CD4-positive, alpha-beta T cell (primary cell): ENCODE data around the gene CMTM6. TPM values are rescaled to one million over a fixed set of nuclear protein-coding genes. Genes with fewer than 3 reads are reported as not detected.

Source experiments
- ATAC-seq: fragments of 200-7000 bp; cut with Tn5 transposase; one replicate; pipeline ENCODE4 v1.10.0; 2022; ENCODE audit warnings: mild to moderate bottlenecking; ENCODE audit not compliant: poor library complexity
- CTCF ChIA-PET: fragments of 350-600 bp; sonication (Branson Sonifier 250); formaldehyde crosslinking; loops from one replicate; lab custom pipeline; 2021; ENCODE audit warnings: antibody characterized with exemption, inconsistent platforms; lab: Charles Lee
- POLR2A ChIA-PET: fragments of 350-600 bp; sonication (Branson Sonifier 250); formaldehyde crosslinking; loops from one replicate; lab custom pipeline; 2021; ENCODE audit warnings: antibody characterized with exemption, inconsistent platforms; lab: Charles Lee
- DNase-seq, 14 experiments: peaks; one replicate each; pipeline ENCODE4 v3.0.0-alpha.2; 2013 to 2020; ENCODE audit warnings: mixed read lengths in 2 of 14
- H3K27ac ChIP-seq, 2 donors: one replicate each; pipeline versions ENCODE4 v1.5.1 to v1.7.0; 2013; ENCODE audit warnings: low read length in 2 of 2, low read depth in 1 of 2, mild to moderate bottlenecking in 1 of 2
- H3K27me3 ChIP-seq, 2 experiments: 1 replicate in 1 of 2; 2 replicates in 1 of 2; pipeline versions ENCODE4 v1.6.1 to v1.7.0; 2013; ENCODE audit warnings: low read length in 2 of 2, control low read depth in 1 of 2, mild to moderate bottlenecking in 1 of 2, moderate library complexity in 1 of 2; ENCODE audit not compliant: insufficient read depth in 2 of 2, control insufficient read depth in 1 of 2
- H3K36me3 ChIP-seq: one replicate; pipeline ENCODE4 v1.6.1; 2013; ENCODE audit warnings: low read length, control low read depth; ENCODE audit not compliant: insufficient read depth
- H3K4me1 ChIP-seq: one replicate; pipeline ENCODE4 v1.6.1; 2013; ENCODE audit warnings: low read length, control low read depth; ENCODE audit not compliant: insufficient read depth
- H3K4me3 ChIP-seq: one replicate; pipeline ENCODE4 v1.5.1; 2013; ENCODE audit warnings: mild to moderate bottlenecking, low read length, moderate library complexity
- H3K9me3 ChIP-seq, 2 experiments: 1 replicate in 1 of 2; 2 replicates in 1 of 2; pipeline versions ENCODE4 v1.6.1 to v1.7.0; 2013; ENCODE audit warnings: low read length in 2 of 2, mild to moderate bottlenecking in 2 of 2, control low read depth in 1 of 2, moderate library complexity in 1 of 2; ENCODE audit not compliant: control insufficient read depth in 1 of 2, insufficient read depth in 1 of 2
- H3K27ac Mint-ChIP-seq: one replicate; pipeline ENCODE4 v1.8.0; 2020; ENCODE audit warnings: mixed read lengths
- H3K27me3 Mint-ChIP-seq: one replicate; pipeline ENCODE4 v1.8.0; 2021; ENCODE audit warnings: mixed read lengths
- H3K36me3 Mint-ChIP-seq: one replicate; pipeline ENCODE4 v1.8.0; 2021; ENCODE audit warnings: low read depth, mixed read lengths
- H3K4me1 Mint-ChIP-seq: one replicate; pipeline ENCODE4 v1.8.0; 2021; ENCODE audit warnings: low read depth, mixed read lengths
- H3K4me3 Mint-ChIP-seq: one replicate; pipeline ENCODE4 v1.8.0; 2020; ENCODE audit warnings: mild to moderate bottlenecking, mixed read lengths
- H3K9me3 Mint-ChIP-seq: one replicate; pipeline ENCODE4 v1.8.0; 2020; ENCODE audit warnings: mixed read lengths
- CTCF ChIP-seq: fragments of 200-600 bp; IDR thresholded peaks from one replicate; pipeline ENCODE4 v1.8.0; 2022; ENCODE audit warnings: antibody characterized with exemption, mild to moderate bottlenecking
- intact Hi-C, 2 experiments: fragments of 100-400 bp; cut with DNase I in 1 of 2; cut with micrococcal nuclease in 1 of 2; formaldehyde crosslinking; loops; one replicate each; pipeline versions ENCODE4 v1.15.1 to v1.9.0; 2023 to 2025; cut with DNase I, micrococcal nuclease
- total RNA-seq, 174 experiments: library from RNA in 2 of 174; stranded (reverse) in 2 of 174; gene quantifications; one replicate each; pipeline ENCODE4 v1.2.3 and lab custom pipeline; 2021 to 2026

The CMTM6 gene
- total RNA-seq, 2 experiments from 2014 or later = 36.5 to 37.8 TPM

GRCh38 chr3:32452009-32452408 is 50.6 kb downstream of the CMTM6 start:
- H3K36me3 ChIP-seq = peaks cover 62% of the 10 kb centered on the region
- ChIA-PET POLR2A (interaction anchor here (0.8 to 1.3 kb wide), 2 partner anchors 14 to 37 kb away, joined by 3 to 4 read pairs; no protein-coding TSS in a partner anchor), CTCF (no interaction called here)
- H3K27ac Mint-ChIP-seq = peak overlapping the region; percentile 44
- TF ChIP-seq CTCF = no peak
- H3K4me3 ChIP-seq = no peak overlapping the region
- H3K27me3 Mint-ChIP-seq = no peaks in the 10 kb centered on the region
- H3K27me3 ChIP-seq = no peaks in the 10 kb centered on the region
- no peaks in the 10 kb centered on the region for H3K9me3 ChIP-seq
- no peak for ATAC-seq
- H3K4me3 Mint-ChIP-seq = no peak overlapping the region
- no peak overlapping the region for H3K27ac ChIP-seq
- intact Hi-C loops = no loop called here
- peaks cover 79% of the 10 kb centered on the region for H3K36me3 Mint-ChIP-seq
- H3K9me3 Mint-ChIP-seq = no peaks in the 10 kb centered on the region
- H3K4me1 Mint-ChIP-seq = peaks cover 58% of the 10 kb centered on the region
- DNase-seq = peak in 1 of 14 experiments; percentile 4
- H3K4me1 ChIP-seq = peaks cover 38% of the 10 kb centered on the region

- DNase-seq (peak in 1 of 14 experiments; percentile 8), ATAC-seq (no peak)
- Mint-ChIP-seq H3K9me3 (no peaks in the 10 kb centered on the region), H3K36me3 (peaks cover 86% of the 10 kb centered on the region), H3K27me3 (no peaks in the 10 kb centered on the region), H3K4me1 (peaks cover 58% of the 10 kb centered on the region), H3K27ac (peak overlapping the region; percentile 44), H3K4me3 (no peak overlapping the region)
- ChIA-PET POLR2A (interaction anchor here (0.8 to 1.3 kb wide), 2 partner anchors 13 to 37 kb away, joined by 3 to 4 read pairs; no protein-coding TSS in a partner anchor), CTCF (interaction anchor here (1.1 to 1.7 kb wide), 3 partner anchors 12 to 76 kb away, joined by 3 to 8 read pairs (median 3); no protein-coding TSS in a partner anchor)
- Histone ChIP-seq H3K4me1 (peaks cover 34% of the 10 kb centered on the region), H3K36me3 (peaks cover 60% of the 10 kb centered on the region), H3K9me3 (no peaks in the 10 kb centered on the region), H3K27ac (no peak overlapping the region), H3K4me3 (no peak overlapping the region), H3K27me3 (no peaks in the 10 kb centered on the region)
- no peak for TF ChIP-seq CTCF
- intact Hi-C loops = no loop called here
These were observed 51.5 kb downstream of the CMTM6 start for GRCh38 chr3:32450992-32451659.

- CTCF ChIA-PET = interaction anchor here (1.1 to 1.7 kb wide), 3 partner anchors 11 to 76 kb away, joined by 3 to 8 read pairs (median 3); no protein-coding TSS in a partner anchor
- POLR2A ChIA-PET = no interaction called here
- Histone ChIP-seq H3K9me3 (no peaks in the 10 kb centered on the region), H3K36me3 (peaks cover 59% of the 10 kb centered on the region), H3K4me3 (no peak overlapping the region), H3K27me3 (no peaks in the 10 kb centered on the region), H3K4me1 (peaks cover 29% of the 10 kb centered on the region), H3K27ac (no peak overlapping the region)
- ATAC-seq (no peak), DNase-seq (peak in 1 of 14 experiments; percentile 2)
- Mint-ChIP-seq H3K27me3 (no peaks in the 10 kb centered on the region), H3K36me3 (peaks cover 90% of the 10 kb centered on the region), H3K4me3 (no peak overlapping the region), H3K9me3 (no peaks in the 10 kb centered on the region), H3K27ac (peak overlapping the region; percentile 24), H3K4me1 (peaks cover 57% of the 10 kb centered on the region)
- TF ChIP-seq CTCF = no peak
- intact Hi-C loops = no loop called here
These were observed 52.2 kb downstream of the CMTM6 start for GRCh38 chr3:32450426-32450825.
